GM19468 (cell line): ENCODE results near the gene ABCB1.

Experiments used
- ATAC-seq: cut with Tn5 transposase; IDR thresholded peaks from one replicate; pipeline ENCODE4 v1.9.1; 2021; ENCODE audit warnings: mild to moderate bottlenecking, moderate library complexity, moderate number of reproducible peaks; ENCODE audit not compliant: unreplicated experiment; ENCODE audit errors: extremely low read depth

Gene ABCB1

DNA sequence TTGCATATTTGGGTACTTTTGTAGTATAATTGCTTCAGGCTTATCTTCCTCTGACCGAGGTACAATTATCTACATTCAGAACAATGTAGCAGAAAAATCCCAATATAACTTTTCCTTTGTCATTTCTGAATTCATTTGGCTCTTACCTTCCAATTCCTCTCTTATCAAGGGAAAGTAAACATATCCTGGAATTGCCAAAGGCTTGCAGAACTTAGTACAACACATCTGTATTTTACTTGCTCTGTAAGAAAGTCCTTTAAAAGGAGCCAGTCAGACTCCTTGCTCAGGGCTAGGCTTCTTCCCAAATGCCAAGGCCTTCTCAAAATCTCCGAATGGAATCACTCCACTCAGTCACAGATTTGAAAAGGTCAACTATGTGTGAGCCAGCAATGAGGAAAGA lies 81.9 kb downstream of the ABCB1 start:
- ATAC-seq, result no peak

DNA sequence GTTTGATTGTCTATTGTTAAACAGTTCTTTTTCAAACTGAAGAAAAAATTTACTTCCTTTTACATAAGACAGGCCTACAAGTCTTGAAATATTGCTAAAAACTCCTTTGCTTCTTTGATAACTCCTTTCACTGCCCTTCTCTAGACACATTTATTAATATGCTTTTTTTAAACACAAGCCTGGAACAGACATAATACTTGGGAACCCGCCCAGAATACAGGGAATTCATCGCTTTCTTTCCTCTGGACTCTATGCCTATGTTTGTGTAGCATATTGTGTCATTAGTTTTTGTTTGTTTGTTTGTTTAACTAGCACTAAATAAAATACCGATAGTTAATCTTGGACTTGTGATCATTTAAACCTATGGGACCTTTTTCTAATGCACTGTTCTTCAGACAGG lies 82.8 kb downstream of the ABCB1 start:
- no peak for ATAC-seq

GRCh38 chr7:87517136-87517815 lies 83.4 kb downstream of the ABCB1 start:
- no peak for ATAC-seq

GRCh38 chr7:87513735-87514335 lies 86.8 kb downstream of the ABCB1 start:
- ATAC-seq, result no peak

- ATAC-seq, result no peak
Observed at GRCh38 chr7:87512906-87513305, 87.8 kb downstream of the ABCB1 start.

DNA sequence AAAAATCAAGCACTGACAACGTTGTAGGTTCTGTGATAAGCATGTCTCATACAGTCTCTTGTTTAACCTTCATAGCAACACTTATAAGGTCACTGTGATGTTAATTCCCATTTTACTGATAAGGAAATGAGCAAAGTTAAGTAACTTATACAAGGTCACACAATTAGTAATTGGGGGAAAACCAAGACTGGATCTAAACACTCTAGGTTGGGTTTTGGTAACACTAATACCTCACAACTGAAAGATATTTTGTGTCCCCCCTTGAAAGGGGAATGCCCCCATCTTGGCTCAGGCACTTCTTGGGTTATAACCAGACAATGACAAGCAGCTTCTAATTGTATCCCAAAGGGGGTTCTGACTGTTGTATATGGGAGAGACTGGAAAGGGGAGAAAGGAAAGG lies 89.2 kb downstream of the ABCB1 start:
- ATAC-seq, result no peak

- ATAC-seq, result no peak
Observed at GRCh38 chr7:87510411-87510875, 90.2 kb downstream of the ABCB1 start.

DNA sequence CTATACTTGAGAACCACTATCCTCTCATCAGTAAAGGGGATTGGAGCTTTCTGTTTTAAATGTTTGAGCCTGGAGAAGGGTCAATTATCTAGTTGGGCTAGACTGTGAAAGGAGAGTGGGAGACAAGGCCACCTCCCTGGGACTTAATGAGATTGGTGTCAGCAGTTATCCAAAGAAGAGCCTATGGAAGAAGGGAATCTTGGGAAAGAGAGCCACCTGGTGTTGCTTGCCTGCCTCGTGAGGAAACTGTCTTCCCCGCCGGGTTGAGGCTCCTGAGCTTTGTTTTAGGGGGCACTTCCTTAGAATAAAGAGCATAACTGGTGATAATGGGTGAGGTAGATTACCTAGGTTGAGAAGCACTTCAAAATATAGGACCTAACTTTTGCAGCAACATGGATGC lies 93.2 kb downstream of the ABCB1 start:
- no peak for ATAC-seq

GRCh38 chr7:87506246-87507180 lies 94.2 kb downstream of the ABCB1 start:
- no peak for ATAC-seq

DNA sequence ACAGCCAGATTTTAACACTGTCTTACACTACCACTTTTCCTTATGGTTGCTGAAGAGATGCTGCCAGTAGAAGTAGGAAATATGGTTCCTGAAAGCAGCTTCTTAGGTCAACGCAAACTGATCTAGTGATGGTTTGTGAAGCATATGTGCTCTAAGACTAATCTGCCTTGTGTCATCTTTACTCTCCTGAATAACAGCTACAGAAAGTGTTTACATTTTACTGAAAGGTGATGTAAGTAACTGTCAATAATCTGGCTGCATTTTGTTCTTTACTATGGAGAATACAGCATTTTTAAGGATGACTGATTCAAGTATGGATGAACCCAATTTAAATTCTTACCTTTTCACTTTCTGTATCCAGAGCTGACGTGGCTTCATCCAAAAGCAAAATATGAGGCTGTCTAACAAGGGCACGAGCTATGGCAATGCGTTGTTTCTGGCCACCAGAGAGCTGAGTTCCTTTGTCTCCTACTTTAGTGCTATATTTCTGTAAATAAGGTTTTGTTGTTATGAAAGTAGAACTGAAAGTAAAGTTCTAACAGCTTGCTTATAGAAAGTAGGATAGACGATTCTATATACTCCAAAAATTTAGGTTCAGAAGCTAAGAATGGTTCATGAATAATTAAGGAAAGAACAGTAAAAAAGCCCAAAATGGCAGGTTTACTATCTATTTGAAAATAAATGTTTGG lies 95.0 kb downstream of the ABCB1 start:
- peak; percentile 44 for ATAC-seq

- no peak for ATAC-seq
Observed at GRCh38 chr7:87505122-87505521, 95.6 kb downstream of the ABCB1 start.

DNA sequence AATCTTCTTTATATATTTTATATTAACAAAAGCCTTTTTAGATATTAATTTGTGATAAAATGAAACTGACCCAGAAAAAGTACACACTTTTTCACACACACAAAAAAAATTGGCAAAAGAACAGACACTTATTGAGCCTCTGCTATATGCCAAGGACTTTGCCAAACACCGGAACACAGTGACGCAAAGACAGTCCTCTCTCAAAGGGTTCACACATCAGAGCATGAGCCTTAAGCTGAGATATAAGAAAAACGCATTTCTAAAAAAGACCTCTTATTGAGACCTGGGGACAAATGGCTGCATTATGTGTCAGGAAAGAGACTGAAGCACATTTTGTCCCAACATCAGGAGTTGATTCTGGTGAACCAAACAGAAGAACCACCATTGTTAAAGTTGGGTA lies 101.2 kb downstream of the ABCB1 start:
- no peak for ATAC-seq

GRCh38 chr7:87498893-87499292 lies 101.8 kb downstream of the ABCB1 start:
- ATAC-seq, result no peak

GRCh38 chr7:87497482-87497881 lies 103.2 kb downstream of the ABCB1 start:
- ATAC-seq, result no peak

DNA sequence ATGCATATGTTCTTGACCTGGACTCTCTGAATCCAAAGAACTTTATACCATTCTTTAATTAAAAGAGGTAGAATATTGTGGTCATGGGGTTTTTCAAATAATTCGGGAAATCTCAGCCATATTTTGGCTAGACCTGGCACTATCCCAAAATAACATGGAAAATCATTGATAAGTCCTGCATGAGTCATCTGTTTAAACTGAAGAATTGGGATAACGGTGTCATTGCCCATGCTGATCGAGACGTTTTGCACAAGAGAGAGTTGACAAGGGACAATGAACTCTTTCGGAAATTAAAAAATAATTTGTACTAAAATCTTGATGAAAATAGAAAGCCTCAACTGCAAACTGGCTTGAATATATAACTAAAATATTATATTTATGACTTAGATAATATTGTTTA lies 105.3 kb downstream of the ABCB1 start:
- ATAC-seq, result no peak

DNA sequence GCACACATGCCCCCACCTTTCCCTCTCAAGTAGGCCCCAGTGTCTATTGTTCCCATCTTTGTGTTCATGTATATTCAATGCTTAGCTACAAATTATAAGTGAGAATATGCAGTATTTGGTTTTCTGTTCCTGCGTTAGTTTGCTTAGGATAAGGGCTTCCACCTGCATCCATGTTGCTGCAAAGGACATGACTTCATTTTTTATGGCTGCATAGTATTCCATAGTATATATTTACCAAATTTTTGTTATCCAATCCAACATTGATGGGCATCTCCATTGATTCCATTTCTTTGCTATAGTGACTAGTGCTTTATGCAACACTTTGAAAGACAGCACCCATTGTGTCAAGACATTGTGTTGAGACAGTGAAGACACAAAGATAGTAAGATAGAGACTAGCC lies 106.2 kb downstream of the ABCB1 start:
- ATAC-seq, result no peak

DNA sequence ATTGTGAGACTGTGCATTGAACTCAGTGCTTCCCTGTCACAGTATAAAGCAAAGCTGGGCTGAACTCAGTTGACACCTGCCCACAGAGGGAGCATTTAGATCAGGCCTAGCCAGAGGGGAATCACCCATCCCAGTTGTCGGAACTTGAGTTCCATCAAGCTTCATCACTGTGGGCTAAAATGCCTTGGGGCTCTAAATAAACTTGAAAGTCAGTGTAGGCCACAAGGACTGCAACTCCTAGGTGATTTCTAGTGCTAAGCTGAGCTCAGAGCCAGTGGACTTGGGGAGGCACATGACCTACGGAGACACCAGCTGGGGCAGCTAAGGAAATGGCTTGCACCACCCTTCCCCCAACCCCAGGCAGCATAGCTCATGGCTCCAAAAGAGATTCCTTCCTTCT lies 117.6 kb downstream of the ABCB1 start:
- ATAC-seq, result no peak

- ATAC-seq, result no peak
Observed at GRCh38 chr7:87482115-87482514, 118.6 kb downstream of the ABCB1 start.

- ATAC-seq, result no peak
Observed at GRCh38 chr7:87480386-87480785, 120.3 kb downstream of the ABCB1 start.

GRCh38 chr7:87479951-87480350 lies 120.7 kb downstream of the ABCB1 start:
- no peak for ATAC-seq

DNA sequence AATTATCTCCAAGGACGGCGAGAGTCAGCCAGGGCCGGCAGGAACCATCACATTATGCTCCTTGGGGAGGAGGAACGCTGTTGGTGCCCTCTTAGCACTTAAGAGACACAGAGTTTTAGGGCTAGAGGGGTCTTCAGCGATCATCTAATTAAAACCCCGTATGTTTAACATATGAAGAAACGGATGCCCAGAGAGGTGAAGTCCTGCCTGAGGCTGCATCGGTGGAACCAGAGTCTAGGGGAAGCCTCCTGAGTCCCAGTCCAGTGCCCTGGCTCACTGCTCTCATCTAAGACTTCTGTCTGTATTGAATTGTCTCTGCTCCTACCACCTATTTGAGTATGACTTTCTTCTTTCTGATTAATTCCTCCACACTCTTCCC lies 124.5 kb downstream of the ABCB1 start:
- no peak for ATAC-seq
